Loucy (cell line): ENCODE results near the gene NID1.

Source experiments
- H2AFZ ChIP-seq: fragments of 200-600 bp; sonication (generic); 2 replicates; pipeline ENCODE4 v1.6.0; 2016; ENCODE audit warnings: antibody characterized with exemption, mild to moderate bottlenecking, low read length, moderate library complexity
- H3F3A ChIP-seq: fragments of 200-600 bp; 2 replicates; pipeline ENCODE4 v1.6.0; 2016; ENCODE audit warnings: antibody characterized with exemption, low read depth, mild to moderate bottlenecking
- H3K27me3 ChIP-seq: fragments of 200-600 bp; sonication (generic); 2 replicates; pipeline ENCODE4 v1.6.1; 2014; ENCODE audit warnings: low read length, mild to moderate bottlenecking; ENCODE audit not compliant: insufficient read depth, poor library complexity, severe bottlenecking
- H3K36me3 ChIP-seq: fragments of 200-600 bp; sonication (generic); 2 replicates; pipeline ENCODE4 v1.6.1; 2016; ENCODE audit warnings: low read length; ENCODE audit not compliant: insufficient read depth
- H3K4me1 ChIP-seq: fragments of 200-600 bp; sonication (generic); 2 replicates; pipeline ENCODE4 v1.5.1; 2014; ENCODE audit warnings: low read length, mild to moderate bottlenecking; ENCODE audit not compliant: insufficient read depth, poor library complexity, severe bottlenecking
- H3K4me2 ChIP-seq: fragments of 200-600 bp; sonication (generic); 2 replicates; pipeline ENCODE4 v1.6.0; 2014; ENCODE audit warnings: antibody characterized with exemption, low read length, low read depth, mild to moderate bottlenecking; ENCODE audit not compliant: poor library complexity, severe bottlenecking
- H3K4me3 ChIP-seq: fragments of 200-600 bp; sonication (generic); 2 replicates; pipeline ENCODE4 v1.5.1; 2014; ENCODE audit warnings: low read length, mild to moderate bottlenecking, mixed read lengths; ENCODE audit not compliant: poor library complexity, severe bottlenecking
- H3K79me2 ChIP-seq: fragments of 200-600 bp; sonication (generic); 2 replicates; pipeline ENCODE4 v1.6.1; 2014; ENCODE audit warnings: low read length; ENCODE audit not compliant: insufficient read depth
- H3K9ac ChIP-seq: fragments of 200-600 bp; sonication (generic); 2 replicates; pipeline ENCODE4 v1.6.0; 2014; ENCODE audit warnings: mild to moderate bottlenecking, low read depth, low read length, moderate library complexity; ENCODE audit not compliant: poor library complexity, severe bottlenecking
- H3K9me2 ChIP-seq: fragments of 200-600 bp; sonication (generic); replicated peaks from 2 replicates; pipeline ENCODE4 v1.6.1; 2016; ENCODE audit warnings: low read depth, low read length, mixed read lengths
- H3K9me3 ChIP-seq: fragments of 200-600 bp; sonication (generic); 2 replicates; pipeline ENCODE4 v1.6.1; 2014; ENCODE audit warnings: mild to moderate bottlenecking, antibody characterized with exemption, low read length, low read depth; ENCODE audit not compliant: insufficient read depth
- H4K20me1 ChIP-seq: fragments of 200-600 bp; sonication (generic); 2 replicates; pipeline ENCODE4 v1.6.0; 2014; ENCODE audit warnings: antibody characterized with exemption, low read length, mild to moderate bottlenecking; ENCODE audit not compliant: insufficient read depth, poor library complexity, severe bottlenecking
- EZH2phosphoT487 ChIP-seq: fragments of 200-600 bp; IDR thresholded peaks from 2 replicates; pipeline ENCODE4 v1.6.1; 2018; ENCODE audit warnings: antibody characterized with exemption, mild to moderate bottlenecking, moderate library complexity, borderline replicate concordance
- TF ChIP-seq, protein P1 (sequence below): fragments of 200-600 bp; sonication (generic); conservative IDR thresholded peaks from 2 replicates; pipeline ENCODE4 v1.5.1; 2014; ENCODE audit warnings: mild to moderate bottlenecking, antibody characterized with exemption, low read length

NID1 gene

DNA sequence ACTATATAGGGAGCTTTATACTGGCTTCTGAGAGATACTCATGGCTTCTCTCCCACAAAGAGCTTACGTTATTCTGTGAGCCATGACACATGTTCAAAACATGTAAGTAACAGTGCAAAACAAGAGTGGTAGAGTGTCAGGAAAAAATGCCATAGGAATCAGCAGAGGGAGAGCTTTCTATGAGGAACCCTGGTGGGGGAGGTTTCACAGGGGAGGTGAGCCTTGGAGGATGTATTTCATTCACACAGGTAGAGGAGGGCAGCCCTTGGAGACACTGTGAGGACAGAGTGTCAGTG, 125.5 kb downstream of the NID1 start:
- Histone ChIP-seq H3K79me2 (no peaks in the 10 kb centered on the region), H3K36me3 (no peaks in the 10 kb centered on the region), H3K9me3 (no peaks in the 10 kb centered on the region), H3F3A (no peaks in the 10 kb centered on the region), H3K4me1 (no peaks in the 10 kb centered on the region), H3K4me2 (no peak overlapping the region), H3K27me3 (no peaks in the 10 kb centered on the region), H3K9ac (no peak overlapping the region), H3K4me3 (no peak overlapping the region), H2AFZ (no peak overlapping the region), H3K9me2 (no peaks in the 10 kb centered on the region), H4K20me1 (no peaks in the 10 kb centered on the region)
- TF ChIP-seq, protein P1, sequence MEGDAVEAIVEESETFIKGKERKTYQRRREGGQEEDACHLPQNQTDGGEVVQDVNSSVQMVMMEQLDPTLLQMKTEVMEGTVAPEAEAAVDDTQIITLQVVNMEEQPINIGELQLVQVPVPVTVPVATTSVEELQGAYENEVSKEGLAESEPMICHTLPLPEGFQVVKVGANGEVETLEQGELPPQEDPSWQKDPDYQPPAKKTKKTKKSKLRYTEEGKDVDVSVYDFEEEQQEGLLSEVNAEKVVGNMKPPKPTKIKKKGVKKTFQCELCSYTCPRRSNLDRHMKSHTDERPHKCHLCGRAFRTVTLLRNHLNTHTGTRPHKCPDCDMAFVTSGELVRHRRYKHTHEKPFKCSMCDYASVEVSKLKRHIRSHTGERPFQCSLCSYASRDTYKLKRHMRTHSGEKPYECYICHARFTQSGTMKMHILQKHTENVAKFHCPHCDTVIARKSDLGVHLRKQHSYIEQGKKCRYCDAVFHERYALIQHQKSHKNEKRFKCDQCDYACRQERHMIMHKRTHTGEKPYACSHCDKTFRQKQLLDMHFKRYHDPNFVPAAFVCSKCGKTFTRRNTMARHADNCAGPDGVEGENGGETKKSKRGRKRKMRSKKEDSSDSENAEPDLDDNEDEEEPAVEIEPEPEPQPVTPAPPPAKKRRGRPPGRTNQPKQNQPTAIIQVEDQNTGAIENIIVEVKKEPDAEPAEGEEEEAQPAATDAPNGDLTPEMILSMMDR: no peak
- TF ChIP-seq EZH2phosphoT487: no peak

DNA sequence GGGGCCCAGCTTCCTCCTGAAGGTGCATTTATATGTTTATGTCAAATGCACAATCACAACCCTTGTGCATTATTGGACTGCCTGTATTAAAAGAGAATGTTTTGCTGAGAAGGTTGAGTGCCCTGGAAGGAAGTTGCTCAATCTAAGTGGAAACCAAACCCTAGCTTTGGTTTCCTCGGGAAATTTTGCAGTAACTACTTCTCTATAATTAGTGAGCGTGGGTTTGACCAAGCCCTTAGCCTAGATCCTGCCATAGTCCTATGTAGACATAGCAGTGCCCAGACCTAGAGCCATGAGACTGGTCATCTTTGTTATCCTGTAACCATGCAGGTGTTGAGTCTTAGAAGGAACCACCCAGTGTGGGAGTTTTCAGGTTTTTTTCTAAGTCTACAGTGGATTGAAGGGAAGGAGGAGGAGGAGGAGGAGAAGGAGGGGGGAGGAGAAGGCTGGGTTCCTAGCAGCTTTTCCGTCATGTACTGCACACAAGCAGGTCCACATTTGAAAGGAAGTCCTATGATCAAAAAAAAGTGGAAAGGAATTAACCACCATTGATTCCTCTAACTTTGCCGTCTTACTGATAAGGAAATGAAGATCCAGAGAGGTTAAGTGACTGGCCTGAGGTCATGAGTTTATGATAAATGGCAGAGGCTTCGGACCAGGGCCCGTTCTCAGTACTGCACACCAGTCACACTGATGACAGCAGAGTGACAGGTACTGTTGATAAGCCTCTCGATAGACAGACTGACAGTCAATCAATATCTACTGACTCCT, 126.0 kb downstream of the NID1 start:
- Histone ChIP-seq H3K4me3 (no peak overlapping the region), H3K79me2 (no peaks in the 10 kb centered on the region), H3K9me2 (no peaks in the 10 kb centered on the region), H3K36me3 (no peaks in the 10 kb centered on the region), H2AFZ (no peak overlapping the region), H3K9me3 (no peaks in the 10 kb centered on the region), H3K4me1 (no peaks in the 10 kb centered on the region), H3F3A (no peaks in the 10 kb centered on the region), H4K20me1 (no peaks in the 10 kb centered on the region), H3K4me2 (no peak overlapping the region), H3K9ac (no peak overlapping the region), H3K27me3 (no peaks in the 10 kb centered on the region)
- TF ChIP-seq, protein P1: no peak
- no peak for TF ChIP-seq EZH2phosphoT487

DNA sequence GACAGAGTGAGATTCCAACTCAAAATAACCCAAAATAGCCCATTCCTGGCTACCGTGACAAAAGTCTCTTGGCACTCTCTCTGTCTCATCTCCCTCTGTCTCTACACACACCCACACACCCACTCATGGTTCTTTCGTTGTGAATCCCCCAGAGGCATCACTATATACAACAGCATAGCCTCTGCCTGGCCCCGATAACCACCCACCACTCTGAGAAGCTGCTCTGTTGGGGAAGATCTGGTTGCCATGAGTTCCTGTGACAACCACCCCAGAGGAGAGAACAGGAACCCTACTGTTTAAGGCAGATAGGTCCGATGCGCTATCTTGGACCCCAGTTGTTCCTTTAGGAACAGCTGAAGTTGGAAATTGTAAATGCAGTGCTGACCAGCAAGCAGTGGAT, 127.8 kb downstream of the NID1 start:
- no peak overlapping the region for H3K4me2 ChIP-seq

More for the DNA sequence above, 127.8 kb downstream of the NID1 start:
- Histone ChIP-seq H3K9ac (no peak overlapping the region), H3K79me2 (no peaks in the 10 kb centered on the region), H3K27me3 (no peaks in the 10 kb centered on the region), H3K4me1 (no peaks in the 10 kb centered on the region), H3K4me3 (no peak overlapping the region), H3K36me3 (no peaks in the 10 kb centered on the region), H3K9me2 (no peaks in the 10 kb centered on the region), H3K9me3 (no peaks in the 10 kb centered on the region), H3F3A (no peaks in the 10 kb centered on the region), H4K20me1 (no peaks in the 10 kb centered on the region), H2AFZ (no peak overlapping the region)
- TF ChIP-seq, protein P1: no peak
- no peak for TF ChIP-seq EZH2phosphoT487
